HEK293 (cell line): ENCODE data around the gene FOXM1.

Experiments used
- CTCF ChIA-PET: fragments of 350-600 bp; formaldehyde crosslinking; extraction: SDS; loops from one replicate; lab custom pipeline; 2021; ENCODE audit warnings: antibody characterized with exemption; lab: Yijun Ruan, JAX
- POLR2A ChIA-PET: fragments of 300-600 bp; formaldehyde crosslinking; extraction: SDS; loops from one replicate; lab custom pipeline; 2020; ENCODE audit warnings: antibody characterized with exemption, inconsistent platforms; lab: Yijun Ruan, JAX
- H3K27ac ChIP-seq: fragments of 200-500 bp; sonication (Bioruptor generic); 2 replicates; pipeline ENCODE4 v1.5.1; 2014; ENCODE audit warnings: low read depth, low read length, control low read depth, inconsistent platforms; ENCODE audit errors: extremely low read depth
- H3K36me3 ChIP-seq, 2 experiments: fragments of 200-500 bp in 1 of 2; sonication (Bioruptor generic) in 1 of 2; 1 replicate in 1 of 2; 2 replicates in 1 of 2; pipeline ENCODE4 v1.5.1; 2014 to 2017; ENCODE audit warnings: inconsistent platforms in 2 of 2, low read length in 2 of 2; ENCODE audit not compliant: control insufficient read depth in 2 of 2, insufficient read depth in 1 of 2
- H3K4me1 ChIP-seq: fragments of 200-500 bp; sonication (Bioruptor generic); 2 replicates; pipeline ENCODE4 v1.5.1; 2014; ENCODE audit warnings: mild to moderate bottlenecking, low read length, inconsistent platforms; ENCODE audit not compliant: control insufficient read depth, insufficient read depth
- H3K4me3 ChIP-seq: 2 replicates; pipeline ENCODE4 v1.5.1; 2011; ENCODE audit warnings: low read depth, mild to moderate bottlenecking, control low read depth, low read length, moderate library complexity
- H3K9me3 ChIP-seq: fragments of 200-500 bp; sonication (Bioruptor generic); 2 replicates; pipeline ENCODE4 v1.5.1; 2014; ENCODE audit warnings: low read depth, low read length, inconsistent platforms; ENCODE audit not compliant: control insufficient read depth, insufficient read depth
- GLIS1 ChIP-seq: fragments of 450-650 bp; formaldehyde crosslinking; IDR thresholded peaks from 2 replicates; pipeline ENCODE4 v1.5.1; 2016; ENCODE audit warnings: missing biosample characterization, missing genetic modification characterization
- HOXC10 ChIP-seq: sonication (generic); formaldehyde crosslinking; IDR thresholded peaks from 2 replicates; pipeline ENCODE4 v1.8.1; 2023; ENCODE audit warnings: mild to moderate bottlenecking, missing genetic modification reagents
- IKZF3 ChIP-seq: fragments of 450-650 bp; IDR thresholded peaks from 2 replicates; pipeline ENCODE4 v1.5.0; 2018; ENCODE audit warnings: missing biosample characterization, mild to moderate bottlenecking, missing genetic modification characterization, moderate library complexity
- INSM2 ChIP-seq: fragments of 450-650 bp; formaldehyde crosslinking; IDR thresholded peaks from 2 replicates; pipeline ENCODE4 v1.5.1; 2016; ENCODE audit warnings: missing biosample characterization, missing genetic modification characterization
- KLF1 ChIP-seq: fragments of 450-650 bp; formaldehyde crosslinking; IDR thresholded peaks from 2 replicates; pipeline ENCODE4 v1.5.1; 2016; ENCODE audit warnings: missing biosample characterization, missing genetic modification characterization
- PRDM1 ChIP-seq: fragments of 450-650 bp; formaldehyde crosslinking; IDR thresholded peaks from 2 replicates; pipeline ENCODE4; 2016; ENCODE audit warnings: missing biosample characterization, missing genetic modification characterization
- PRDM4 ChIP-seq: fragments of 450-650 bp; formaldehyde crosslinking; IDR thresholded peaks from 2 replicates; pipeline ENCODE4 v1.5.1; 2017; ENCODE audit warnings: missing biosample characterization, missing genetic modification characterization
- PRDM6 ChIP-seq: fragments of 450-650 bp; formaldehyde crosslinking; IDR thresholded peaks from 2 replicates; pipeline ENCODE4 v1.5.1; 2017; ENCODE audit warnings: missing biosample characterization, missing genetic modification characterization
- TCF7L2 ChIP-seq: IDR thresholded peaks from 2 replicates; pipeline ENCODE4 v1.6.1; 2011; ENCODE audit warnings: low read depth, mild to moderate bottlenecking, inconsistent platforms, low read length, moderate library complexity, borderline replicate concordance
- YY1 ChIP-seq: fragments of 450-650 bp; formaldehyde crosslinking; IDR thresholded peaks from 2 replicates; pipeline ENCODE4 v1.5.1; 2018; ENCODE audit warnings: missing biosample characterization, missing genetic modification characterization
- ZBTB17 ChIP-seq: fragments of 450-650 bp; formaldehyde crosslinking; IDR thresholded peaks from 2 replicates; pipeline ENCODE4 v1.5.1; 2016; ENCODE audit warnings: missing biosample characterization, missing genetic modification characterization
- ZBTB20 ChIP-seq: fragments of 450-650 bp; formaldehyde crosslinking; IDR thresholded peaks from 2 replicates; pipeline ENCODE4 v1.5.1; 2016; ENCODE audit warnings: missing biosample characterization, missing genetic modification characterization
- ZFP69B ChIP-seq: fragments of 450-650 bp; formaldehyde crosslinking; IDR thresholded peaks from 2 replicates; pipeline ENCODE4 v1.5.1; 2016; ENCODE audit warnings: missing biosample characterization, missing genetic modification characterization
- ZIC2 ChIP-seq: fragments of 450-650 bp; formaldehyde crosslinking; IDR thresholded peaks from 2 replicates; pipeline ENCODE4 v1.5.1; 2016; ENCODE audit warnings: missing biosample characterization, missing genetic modification characterization
- ZNF169 ChIP-seq: fragments of 450-650 bp; formaldehyde crosslinking; IDR thresholded peaks from 2 replicates; pipeline ENCODE4 v1.5.1; 2016; ENCODE audit warnings: missing biosample characterization, missing genetic modification characterization
- ZNF23 ChIP-seq: fragments of 450-650 bp; formaldehyde crosslinking; IDR thresholded peaks from 2 replicates; pipeline ENCODE4 v1.5.1; 2016; ENCODE audit warnings: missing biosample characterization, missing genetic modification characterization, borderline replicate concordance
- ZNF292 ChIP-seq: fragments of 450-650 bp; formaldehyde crosslinking; IDR thresholded peaks from 2 replicates; pipeline ENCODE4 v1.5.1; 2016; ENCODE audit warnings: low read depth, missing biosample characterization, missing genetic modification characterization, borderline replicate concordance
- ZNF510 ChIP-seq: fragments of 450-650 bp; formaldehyde crosslinking; IDR thresholded peaks from 2 replicates; pipeline ENCODE4 v1.5.1; 2018; ENCODE audit warnings: mild to moderate bottlenecking, missing genetic modification characterization, missing biosample characterization; ENCODE audit not compliant: insufficient replicate concordance
- ZNF513 ChIP-seq: fragments of 450-650 bp; IDR thresholded peaks from 2 replicates; pipeline ENCODE4 v1.5.1; 2018; ENCODE audit warnings: missing biosample characterization, missing genetic modification characterization
- ZNF558 ChIP-seq: fragments of 450-650 bp; formaldehyde crosslinking; IDR thresholded peaks from 2 replicates; pipeline ENCODE4 v1.5.1; 2016; ENCODE audit warnings: missing biosample characterization, missing genetic modification characterization
- ZNF571 ChIP-seq: fragments of 450-650 bp; formaldehyde crosslinking; IDR thresholded peaks from 2 replicates; pipeline ENCODE4 v1.5.0; 2017; ENCODE audit warnings: missing biosample characterization, missing genetic modification characterization
- ZSCAN23 ChIP-seq: fragments of 450-650 bp; formaldehyde crosslinking; IDR thresholded peaks from 2 replicates; pipeline ENCODE4 v1.5.1; 2016; ENCODE audit warnings: missing biosample characterization, missing genetic modification characterization

Gene FOXM1

GRCh38 chr12:2826036-2826435, 50.9 kb downstream of the FOXM1 start (continued):
- TF ChIP-seq TCF7L2: no peak
- TF ChIP-seq ZNF513: no peak
- no peak for TF ChIP-seq ZSCAN23

- CTCF ChIA-PET: interaction anchor here (1.2 kb wide), 1 partner anchor 29 kb away, joined by 4 read pairs; no protein-coding TSS in a partner anchor
- TF ChIP-seq ZFP69B (tag by site-specific recombination): no peak
- TF ChIP-seq ZNF571: no peak
- no peak for TF ChIP-seq ZNF292
- TF ChIP-seq ZNF169 (tag by site-specific recombination): no peak
- peaks cover 39 to 89% of the 10 kb centered on the region in 2 experiments for H3K36me3 ChIP-seq
- no peaks in the 10 kb centered on the region for H3K4me1 ChIP-seq
- no peak overlapping the region for H3K4me3 ChIP-seq
- H3K9me3 ChIP-seq: no peaks in the 10 kb centered on the region
- POLR2A ChIA-PET: no interaction called here
- no peak overlapping the region for H3K27ac ChIP-seq
Observed at GRCh38 chr12:2825132-2825531, 51.8 kb downstream of the FOXM1 start.

- Histone ChIP-seq H3K27ac (no peak overlapping the region), H3K36me3 (peaks cover 37 to 94% of the 10 kb centered on the region in 2 experiments), H3K4me1 (no peaks in the 10 kb centered on the region), H3K4me3 (no peak overlapping the region), H3K9me3 (no peaks in the 10 kb centered on the region)
- no peak for TF ChIP-seq ZIC2 (tag by site-specific recombination)
- no peak for TF ChIP-seq PRDM6 (tag by site-specific recombination)
- no peak for TF ChIP-seq KLF1
- no peak for TF ChIP-seq ZNF510 (tag by site-specific recombination)
- no peak for TF ChIP-seq HOXC10 (CRISPR knock-in tag)
- TF ChIP-seq INSM2 (tag by site-specific recombination): no peak
- TF ChIP-seq IKZF3 (tag by site-specific recombination): no peak
- TF ChIP-seq PRDM4 (tag by site-specific recombination): no peak
- TF ChIP-seq ZNF23: no peak
- no peak for TF ChIP-seq ZNF558 (tag by site-specific recombination)
- no peak for TF ChIP-seq ZBTB17 (tag by site-specific recombination)
- TF ChIP-seq ZNF513: no peak
- TF ChIP-seq PRDM1 (tag by site-specific recombination): no peak
- no peak for TF ChIP-seq YY1 (tag by site-specific recombination)
- TF ChIP-seq ZBTB20: no peak
- TF ChIP-seq GLIS1 (tag by site-specific recombination): no peak
- CTCF ChIA-PET: interaction anchor here (0.7 to 1.2 kb wide), 2 partner anchors 11 to 29 kb away, joined by 3 to 4 read pairs; no protein-coding TSS in a partner anchor
- POLR2A ChIA-PET: no interaction called here
Observed at GRCh38 chr12:2824541-2824940, 52.4 kb downstream of the FOXM1 start.
